Neuronal stem cell (in vitro differentiated cells): ENCODE data around the gene FAM135A.

Experiments used
- DNase-seq: peaks from one replicate; pipeline ENCODE4 v3.0.0-alpha.2; 2013; ENCODE audit warnings: low spot score
- H2AFZ ChIP-seq: one replicate; pipeline ENCODE4 v1.6.1; 2013; ENCODE audit warnings: mild to moderate bottlenecking, low read length, inconsistent platforms
- H2AK5ac ChIP-seq: 2 replicates; pipeline ENCODE4 v1.6.1; 2013; ENCODE audit warnings: low read depth, mild to moderate bottlenecking, inconsistent platforms, low read length, moderate library complexity, mixed read lengths
- H2BK120ac ChIP-seq: 2 replicates; pipeline ENCODE4 v1.6.1; 2013; ENCODE audit warnings: low read depth, mild to moderate bottlenecking, inconsistent platforms, low read length, moderate library complexity, mixed read lengths
- H2BK12ac ChIP-seq: one replicate; pipeline ENCODE4 v1.6.1; 2013; ENCODE audit warnings: low read length, inconsistent platforms
- H2BK15ac ChIP-seq: 2 replicates; pipeline ENCODE4 v1.6.1; 2013; ENCODE audit warnings: mild to moderate bottlenecking, low read length, inconsistent platforms, mixed read lengths
- H2BK5ac ChIP-seq: one replicate; pipeline ENCODE4 v1.6.1; 2013; ENCODE audit warnings: inconsistent platforms, mild to moderate bottlenecking, low read length, moderate library complexity
- H3K14ac ChIP-seq: one replicate; pipeline ENCODE4 v1.6.1; 2013; ENCODE audit warnings: low read length, inconsistent platforms
- H3K18ac ChIP-seq: 2 replicates; pipeline ENCODE4 v1.6.1; 2013; ENCODE audit warnings: low read length, inconsistent platforms
- H3K23ac ChIP-seq: 2 replicates; pipeline ENCODE4 v1.6.1; 2013; ENCODE audit warnings: low read depth, mild to moderate bottlenecking, mixed read lengths, low read length, inconsistent platforms; ENCODE audit not compliant: poor library complexity
- H3K27ac ChIP-seq: replicated peaks from 3 replicates; pipeline ENCODE4 v1.5.1; 2013; ENCODE audit warnings: low read length, inconsistent platforms
- H3K27me3 ChIP-seq, 3 experiments: 2 replicates each; pipeline ENCODE4 v1.6.1; 2013; ENCODE audit warnings: low read length in 3 of 3, mild to moderate bottlenecking in 2 of 3, inconsistent platforms in 1 of 3, low read depth in 1 of 3, mixed read lengths in 1 of 3, moderate library complexity in 1 of 3; ENCODE audit not compliant: control insufficient read depth in 3 of 3, insufficient read depth in 3 of 3
- H3K36me3 ChIP-seq, 2 donors: replicated peaks in 1 of 2; 2 replicates each; pipeline ENCODE4 v1.6.1; 2013; ENCODE audit warnings: low read length in 2 of 2; ENCODE audit not compliant: control insufficient read depth in 2 of 2, insufficient read depth in 2 of 2
- H3K4ac ChIP-seq: 2 replicates; pipeline ENCODE4 v1.6.1; 2013; ENCODE audit warnings: inconsistent platforms, mild to moderate bottlenecking, low read length, moderate library complexity
- H3K4me1 ChIP-seq, 2 donors: 1 replicate in 1 of 2; 2 replicates in 1 of 2; pipeline ENCODE4 v1.6.1; 2013; ENCODE audit warnings: low read length in 2 of 2, low read depth in 1 of 2; ENCODE audit not compliant: control insufficient read depth in 2 of 2, insufficient read depth in 1 of 2
- H3K4me2 ChIP-seq: one replicate; pipeline ENCODE4 v1.6.1; 2013; ENCODE audit warnings: mild to moderate bottlenecking, low read length, inconsistent platforms; ENCODE audit not compliant: insufficient read depth, poor library complexity, severe bottlenecking
- H3K4me3 ChIP-seq, 2 donors: 2 replicates each; pipeline ENCODE4 v1.5.1; 2013; ENCODE audit warnings: low read length in 2 of 2, mild to moderate bottlenecking in 2 of 2, inconsistent platforms in 1 of 2, moderate library complexity in 1 of 2
- H3K79me1 ChIP-seq: one replicate; pipeline ENCODE4 v1.6.1; 2013; ENCODE audit warnings: low read depth, mild to moderate bottlenecking, inconsistent platforms, low read length, moderate library complexity
- H3K9ac ChIP-seq: one replicate; pipeline ENCODE4 v1.6.1; 2013; ENCODE audit warnings: mild to moderate bottlenecking, low read depth, low read length, inconsistent platforms; ENCODE audit not compliant: poor library complexity
- H3K9me3 ChIP-seq, 2 donors: replicated peaks in 1 of 2; 2 replicates each; pipeline versions ENCODE3 to v1.6.1; 2013; ENCODE audit warnings: low read length in 2 of 2, mild to moderate bottlenecking in 2 of 2, inconsistent platforms in 1 of 2, low read depth in 1 of 2, mixed read lengths in 1 of 2, moderate library complexity in 1 of 2; ENCODE audit not compliant: control insufficient read depth in 2 of 2, insufficient read depth in 1 of 2
- H4K8ac ChIP-seq: one replicate; pipeline ENCODE4 v1.6.1; 2013; ENCODE audit warnings: low read depth, mild to moderate bottlenecking, inconsistent platforms, low read length, moderate library complexity
- H4K91ac ChIP-seq: one replicate; pipeline ENCODE4 v1.6.1; 2013; ENCODE audit warnings: low read length, low read depth, mild to moderate bottlenecking, inconsistent platforms; ENCODE audit not compliant: poor library complexity
- WGBS, 2 donors: extraction: QIAGEN DNeasy Blood & Tissue Kit; methylation state at CpG; one replicate each; pipeline ENCODE4 v1.1.7; 2013; ENCODE audit warnings: missing lambda C conversion rate in 2 of 2, mixed read lengths in 1 of 2; ENCODE audit not compliant: insufficient read length in 2 of 2, insufficient replicate concordance in 1 of 2; ENCODE audit errors: extremely low coverage in 2 of 2; 5-methylcytosine and 5-hydroxymethylcytosine counted together

Gene FAM135A

GRCh38 chr6:70530023-70530422, 116.7 kb downstream of the FAM135A start:
- Histone ChIP-seq H3K79me1 (no peaks in the 10 kb centered on the region), H3K9me3 (no peaks in the 10 kb centered on the region), H4K8ac (no peak overlapping the region), H3K4ac (no peak overlapping the region), H2BK120ac (no peak overlapping the region), H3K4me1 (no peaks in the 10 kb centered on the region), H4K91ac (no peak overlapping the region), H3K9ac (no peak overlapping the region), H3K27ac (no peak overlapping the region), H2BK12ac (no peak overlapping the region), H2BK5ac (no peak overlapping the region), H2AFZ (no peak overlapping the region), H3K27me3 (no peaks in the 10 kb centered on the region), H3K18ac (no peak overlapping the region), H2BK15ac (no peak overlapping the region), H3K4me3 (no peak overlapping the region), H3K23ac (no peak overlapping the region), H3K36me3 (peaks cover 2 to 77% of the 10 kb centered on the region in 2 donors), H3K4me2 (no peak overlapping the region), H2AK5ac (no peak overlapping the region), H3K14ac (no peak overlapping the region)
- no peak for DNase-seq
- WGBS, 2 donors = no CpG with 5 or more reads among the region's 2 CpGs

GRCh38 chr6:70531133-70531532, 117.8 kb downstream of the FAM135A start:
- H3K79me1 ChIP-seq = no peaks in the 10 kb centered on the region
- no peak overlapping the region for H4K8ac ChIP-seq
- no peak overlapping the region for H3K9ac ChIP-seq
- H3K4me3 ChIP-seq = no peak overlapping the region
- H3K23ac ChIP-seq = no peak overlapping the region
- no peak for DNase-seq
- WGBS, 2 donors = no CpG with 5 or more reads among the region's 1 CpG
- H2BK5ac ChIP-seq = no peak overlapping the region
- no peak overlapping the region for H2BK12ac ChIP-seq
- no peak overlapping the region for H3K4ac ChIP-seq
- no peak overlapping the region for H2AFZ ChIP-seq
- H2BK120ac ChIP-seq = no peak overlapping the region
- H4K91ac ChIP-seq = no peak overlapping the region
- no peaks in the 10 kb centered on the region for H3K9me3 ChIP-seq
- no peak overlapping the region for H2AK5ac ChIP-seq
- H3K14ac ChIP-seq = no peak overlapping the region
- H3K27ac ChIP-seq = no peak overlapping the region
- H3K18ac ChIP-seq = no peak overlapping the region
- peaks cover 5 to 77% of the 10 kb centered on the region in 2 donors for H3K36me3 ChIP-seq
- no peaks in the 10 kb centered on the region for H3K4me1 ChIP-seq
- no peak overlapping the region for H2BK15ac ChIP-seq
- H3K4me2 ChIP-seq = no peak overlapping the region
- H3K27me3 ChIP-seq = no peaks in the 10 kb centered on the region

DNA sequence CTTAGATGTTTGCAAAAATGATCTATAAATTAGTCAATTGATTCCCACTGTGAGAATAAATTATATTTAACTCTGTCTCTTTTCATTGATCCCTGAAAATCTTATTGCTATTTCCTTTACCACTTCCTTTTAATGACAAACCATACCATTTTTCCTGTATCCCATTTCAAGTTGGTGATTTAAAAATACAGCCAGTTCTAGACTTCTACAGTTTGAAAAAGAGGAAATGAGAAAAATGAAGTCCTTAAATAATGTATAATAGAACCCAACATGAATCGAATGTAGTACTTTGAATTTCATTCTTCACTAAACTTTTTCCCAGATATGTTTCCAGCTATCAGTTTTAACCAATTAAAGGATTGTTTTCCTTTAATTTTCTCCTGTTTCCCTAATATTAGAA, 124.0 kb downstream of the FAM135A start:
- DNase-seq = no peak
- no peak overlapping the region for H2AK5ac ChIP-seq
- no peak overlapping the region for H2BK12ac ChIP-seq
- no peak overlapping the region for H3K27ac ChIP-seq
- H3K4me3 ChIP-seq = no peak overlapping the region
- H3K4me2 ChIP-seq = no peak overlapping the region
- no peak overlapping the region for H3K14ac ChIP-seq
- no peak overlapping the region for H4K8ac ChIP-seq
- no peak overlapping the region for H4K91ac ChIP-seq
- no peaks in the 10 kb centered on the region for H3K27me3 ChIP-seq
- H2AFZ ChIP-seq = no peak overlapping the region
- H2BK5ac ChIP-seq = no peak overlapping the region
- H3K9ac ChIP-seq = no peak overlapping the region
- H3K23ac ChIP-seq = no peak overlapping the region
- H3K18ac ChIP-seq = no peak overlapping the region
- no peaks in the 10 kb centered on the region for H3K4me1 ChIP-seq
- no peak overlapping the region for H2BK120ac ChIP-seq
- no peak overlapping the region for H2BK15ac ChIP-seq
- H3K79me1 ChIP-seq = no peaks in the 10 kb centered on the region
- no CpG with 5 or more reads among the region's 1 CpG for WGBS, 2 donors
- peaks cover 7 to 80% of the 10 kb centered on the region in 2 donors for H3K36me3 ChIP-seq
- H3K9me3 ChIP-seq = no peaks in the 10 kb centered on the region
- H3K4ac ChIP-seq = no peak overlapping the region

- no peaks in the 10 kb centered on the region for H3K27me3 ChIP-seq
- no CpG with 5 or more reads among the region's 1 CpG for WGBS, 2 donors
- H3K27ac ChIP-seq = no peak overlapping the region
- H3K79me1 ChIP-seq = no peaks in the 10 kb centered on the region
- H2BK5ac ChIP-seq = no peak overlapping the region
- no peaks in the 10 kb centered on the region for H3K9me3 ChIP-seq
- no peak overlapping the region for H3K9ac ChIP-seq
- no peak overlapping the region for H3K23ac ChIP-seq
- H3K36me3 ChIP-seq = peaks cover 7 to 81% of the 10 kb centered on the region in 2 donors
- no peak overlapping the region for H3K4me2 ChIP-seq
- H2BK12ac ChIP-seq = no peak overlapping the region
- H3K4me3 ChIP-seq = no peak overlapping the region
- DNase-seq = no peak
- no peak overlapping the region for H3K4ac ChIP-seq
- no peak overlapping the region for H3K14ac ChIP-seq
- no peak overlapping the region for H2AK5ac ChIP-seq
- no peak overlapping the region for H4K8ac ChIP-seq
- no peak overlapping the region for H3K18ac ChIP-seq
- no peak overlapping the region for H2BK15ac ChIP-seq
- H2BK120ac ChIP-seq = no peak overlapping the region
- no peaks in the 10 kb centered on the region for H3K4me1 ChIP-seq
- no peak overlapping the region for H4K91ac ChIP-seq
- H2AFZ ChIP-seq = no peak overlapping the region
Observed at GRCh38 chr6:70538376-70538775, 125.1 kb downstream of the FAM135A start.
